CD4-positive, alpha-beta T cell treated with Interleukin-4 for 1 hour (primary cell): Measurements from ENCODE around the gene ZIC1.

Experiments
- DNase-seq, 2 donors: peaks; one replicate each; pipeline ENCODE4 v3.0.0-alpha.2; 2020 to 2022

ZIC1 gene

DNA sequence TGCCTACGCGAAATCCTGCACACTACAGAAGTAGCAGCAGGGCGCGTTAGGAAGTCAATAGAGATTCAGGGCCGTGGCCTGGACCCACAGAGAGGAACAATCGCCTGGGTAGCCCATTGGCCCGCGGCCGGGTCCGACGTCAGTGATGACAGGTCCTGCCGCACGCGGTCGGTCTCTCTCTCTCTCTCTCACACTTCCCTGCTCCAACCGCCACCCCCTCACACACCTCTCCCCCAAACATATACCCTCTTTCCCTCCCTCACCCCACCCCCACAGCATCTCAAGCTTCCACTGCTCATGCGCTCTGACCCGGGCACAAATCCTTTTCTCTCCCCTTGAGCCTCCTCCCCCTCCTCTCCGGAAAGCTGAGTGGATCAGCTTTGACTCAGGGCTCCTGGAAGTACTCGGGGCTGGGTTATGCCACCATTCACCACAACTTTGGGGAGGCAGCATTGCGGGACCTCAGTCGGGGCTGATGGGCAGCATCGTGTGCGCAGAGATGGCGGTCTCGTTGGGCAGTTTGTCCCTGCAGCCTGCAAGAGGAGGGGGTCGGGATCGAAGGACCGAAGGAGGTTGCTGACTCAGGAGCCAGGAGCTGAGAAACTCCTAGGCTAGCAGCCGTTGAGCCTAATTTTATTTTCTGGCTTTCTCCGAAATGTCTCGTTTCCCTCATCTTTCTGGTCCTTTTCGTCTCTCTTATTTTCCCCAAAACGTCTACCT is 11.8 kb upstream of the ZIC1 start:
- no peak for DNase-seq

DNA sequence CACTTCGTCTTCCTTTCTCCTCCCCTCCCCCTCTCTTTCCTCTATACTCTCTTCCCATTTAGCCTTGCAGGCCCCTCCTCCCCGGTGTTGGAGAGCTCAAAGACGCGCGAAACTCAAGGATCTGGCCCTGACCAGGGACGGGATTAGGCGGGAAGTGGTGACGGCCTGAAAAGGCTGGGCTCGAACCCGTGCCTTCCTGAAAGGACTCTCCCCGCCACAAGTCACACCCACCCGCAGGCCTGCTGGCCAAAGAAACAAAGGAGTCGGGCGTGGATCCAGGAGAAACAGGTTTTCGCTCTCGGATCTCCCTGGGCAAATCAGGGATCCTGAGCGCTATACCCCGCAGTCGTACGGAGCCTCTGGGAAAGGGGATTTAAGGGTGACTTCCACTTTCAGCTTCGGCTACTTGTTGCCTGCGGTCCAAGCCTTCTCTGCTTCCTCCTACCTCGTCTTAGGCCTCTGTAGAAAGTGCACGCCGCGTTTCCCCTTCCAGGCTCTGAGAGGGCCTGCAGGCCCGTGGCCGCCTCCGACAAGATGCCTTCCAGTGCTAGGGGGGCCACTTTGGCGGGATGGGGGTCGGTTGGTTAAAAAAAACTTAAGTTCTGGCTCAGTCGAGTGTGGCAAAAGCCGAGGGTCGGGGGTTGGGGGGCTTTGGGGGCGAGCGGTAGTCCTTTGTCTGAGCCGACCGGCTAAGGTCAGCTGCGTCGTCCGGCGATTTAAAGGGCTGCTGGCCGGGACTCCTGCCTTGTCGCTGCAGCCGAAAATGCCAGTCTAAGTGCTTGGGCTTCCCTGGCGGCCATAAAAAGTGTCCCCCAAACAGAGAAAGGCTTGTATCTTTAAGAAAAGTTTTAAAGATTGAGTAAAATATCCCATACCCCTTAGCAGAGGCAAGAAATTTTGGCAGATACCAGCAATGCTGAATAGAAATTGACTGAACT is 11.0 kb upstream of the ZIC1 start:
- DNase-seq = no peak

DNA sequence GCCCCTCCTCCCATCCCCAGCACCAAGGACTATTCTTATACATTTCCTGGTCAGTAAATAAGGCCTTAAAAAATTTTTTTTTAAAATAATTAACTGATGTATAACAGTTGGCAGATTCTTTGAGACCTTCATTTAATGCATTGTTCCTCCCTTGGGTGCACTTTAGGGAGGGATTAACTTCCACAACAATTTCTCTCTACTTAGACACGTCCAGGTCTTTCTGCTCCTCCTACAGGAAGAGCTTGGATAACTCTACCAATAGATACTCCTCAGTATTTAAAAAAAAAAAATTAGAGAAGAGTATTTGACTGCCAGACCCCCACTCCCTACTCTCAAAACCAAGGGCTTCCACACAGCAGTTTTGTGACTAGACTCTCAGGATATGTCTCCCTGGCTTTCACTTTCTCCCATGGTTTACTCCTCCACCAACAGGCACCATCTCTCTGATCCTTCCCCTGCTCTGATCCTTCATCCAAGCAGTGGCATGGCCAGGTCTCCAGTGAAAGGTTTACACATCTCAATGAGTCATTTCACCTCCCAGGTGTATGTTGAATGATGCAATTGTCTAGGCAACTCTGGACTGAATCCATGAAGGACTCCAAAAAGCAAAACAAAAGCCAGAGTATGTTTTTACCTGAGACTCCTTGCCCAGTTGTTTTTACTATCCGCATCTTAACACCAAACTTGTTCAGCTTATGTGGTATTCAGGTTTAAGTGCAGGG is 10.2 kb upstream of the ZIC1 start:
- no peak for DNase-seq

DNA sequence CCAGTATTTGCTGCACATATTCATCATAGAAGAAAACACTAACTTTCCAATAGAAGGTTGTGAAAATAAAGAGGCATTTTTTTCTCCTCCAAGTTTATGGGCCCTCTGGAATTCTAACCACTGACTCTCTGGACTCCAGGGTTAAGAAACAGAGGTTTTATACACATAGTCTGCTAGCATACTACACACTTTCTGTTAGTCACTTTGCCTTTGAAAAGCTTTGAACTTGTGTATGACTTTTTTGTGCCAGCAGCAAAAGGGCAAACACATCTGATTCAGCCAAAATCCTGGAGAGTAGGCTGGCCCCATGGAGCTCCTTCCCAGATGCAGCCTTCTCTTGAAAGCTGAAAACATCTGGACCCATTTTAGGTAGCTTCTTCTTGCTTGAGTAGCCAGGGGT is 9.1 kb upstream of the ZIC1 start:
- no peak for DNase-seq

DNA sequence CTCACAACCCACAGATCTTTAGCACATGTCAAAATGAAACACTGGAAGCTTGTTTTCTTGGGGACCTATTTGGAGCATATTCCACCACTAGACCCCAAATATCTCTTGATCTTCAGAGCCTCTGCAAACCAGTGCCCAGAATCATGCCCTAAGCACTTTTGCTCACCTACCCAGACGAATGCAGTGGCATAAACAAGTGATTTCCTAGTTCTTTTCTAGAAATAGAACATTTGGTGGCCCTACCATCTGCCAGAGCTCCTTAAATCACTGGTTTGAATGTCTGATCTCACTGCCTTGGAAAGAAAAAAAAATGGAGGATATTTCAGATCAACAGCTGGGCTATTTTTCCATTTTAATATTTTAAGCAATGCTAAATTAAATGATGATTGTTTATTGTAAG is 8.2 kb upstream of the ZIC1 start:
- DNase-seq = no peak

DNA sequence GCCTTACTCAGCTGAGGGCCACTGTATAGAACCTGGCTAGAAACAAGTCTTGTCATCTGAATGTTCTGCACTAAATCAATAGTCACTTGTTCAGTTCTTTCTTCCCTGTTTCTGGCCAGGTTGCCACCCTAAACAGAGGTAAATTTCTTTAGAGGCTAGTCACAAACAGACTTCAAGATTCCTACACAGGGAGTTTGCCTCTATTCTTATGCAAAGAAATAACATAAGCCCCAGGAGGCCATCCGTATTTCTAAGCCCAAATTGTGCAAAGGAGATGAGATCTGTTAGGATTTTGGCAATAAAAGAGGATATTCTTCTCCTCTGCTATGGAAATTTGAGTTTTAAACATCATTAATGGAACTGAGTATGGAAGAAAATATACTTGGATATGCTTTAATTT is 7.7 kb upstream of the ZIC1 start:
- no peak for DNase-seq

DNA sequence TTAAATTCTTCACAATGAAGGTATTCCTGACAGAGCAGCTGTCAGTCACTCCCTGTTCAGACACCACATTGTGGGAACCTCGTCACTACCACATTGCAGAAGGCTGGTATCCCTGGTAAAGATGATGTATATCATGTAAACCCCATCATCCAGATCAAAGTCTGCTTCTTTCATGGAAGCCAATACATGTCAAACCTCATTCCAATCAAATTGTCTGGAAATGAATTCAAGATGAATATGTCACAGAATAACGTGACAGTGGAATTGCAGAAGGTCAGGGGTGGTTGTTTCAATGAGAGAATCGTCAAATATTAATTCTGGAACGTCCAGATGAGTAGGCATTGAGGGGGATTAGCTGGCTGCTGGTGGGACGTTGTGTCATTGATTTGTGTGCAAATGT is 7.0 kb upstream of the ZIC1 start:
- no peak for DNase-seq

DNA sequence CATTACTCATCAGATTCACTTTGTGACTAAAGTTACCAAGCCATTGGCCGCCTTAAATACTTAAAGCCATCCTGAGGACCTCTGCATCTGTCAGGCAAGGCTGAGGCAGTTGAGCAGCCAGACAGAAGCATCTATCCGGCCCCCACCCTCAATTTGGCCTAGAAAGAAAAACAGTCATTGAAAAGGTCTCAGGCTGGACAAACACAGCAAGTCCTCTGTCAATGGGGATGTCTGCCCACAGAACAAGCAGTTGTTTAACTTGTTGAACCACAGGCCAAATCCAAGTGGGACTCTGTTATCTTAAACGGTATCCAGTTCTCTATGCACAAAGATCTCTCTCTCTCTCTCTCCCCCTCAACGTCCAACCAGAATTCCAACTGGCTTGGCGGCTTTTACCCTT is 5.7 kb upstream of the ZIC1 start:
- no peak for DNase-seq

DNA sequence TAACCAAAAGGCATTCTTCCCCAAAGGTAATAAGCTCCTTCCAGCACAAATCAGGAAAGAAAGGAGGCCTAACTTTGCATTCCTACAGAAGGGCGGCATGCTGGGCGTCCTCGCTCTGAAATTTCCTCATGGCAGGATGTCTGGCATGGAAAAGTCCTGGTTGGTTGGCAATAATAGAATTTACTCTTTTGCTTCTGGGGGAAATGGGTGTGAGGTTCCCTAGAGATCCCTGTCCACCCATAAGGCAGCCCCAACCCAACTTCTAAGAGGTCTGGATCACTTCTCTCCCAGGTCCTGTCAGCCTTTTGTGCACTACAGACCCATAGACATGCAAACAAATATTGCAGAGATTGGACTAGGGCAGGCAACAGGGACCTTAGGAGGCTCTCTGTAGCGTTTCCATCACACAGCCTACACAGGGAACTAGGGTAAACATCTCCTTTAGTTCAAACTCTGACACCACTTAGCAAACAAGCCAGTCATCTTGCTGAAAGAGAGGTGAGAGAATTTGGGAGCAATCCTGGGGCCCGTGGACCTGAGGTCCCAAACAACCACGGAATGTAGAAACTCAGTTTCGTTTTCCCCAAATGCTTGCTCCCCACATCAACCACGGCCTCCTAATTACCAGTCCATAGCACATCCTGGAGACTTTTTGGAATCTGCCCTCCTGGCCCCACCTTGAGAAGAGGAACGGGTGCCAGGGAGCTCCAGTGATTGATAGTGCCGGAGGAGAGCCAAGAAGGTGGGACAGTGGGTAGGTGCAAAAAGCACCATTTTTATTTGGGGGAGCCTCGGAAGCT is 5.0 kb upstream of the ZIC1 start:
- no peak for DNase-seq

DNA sequence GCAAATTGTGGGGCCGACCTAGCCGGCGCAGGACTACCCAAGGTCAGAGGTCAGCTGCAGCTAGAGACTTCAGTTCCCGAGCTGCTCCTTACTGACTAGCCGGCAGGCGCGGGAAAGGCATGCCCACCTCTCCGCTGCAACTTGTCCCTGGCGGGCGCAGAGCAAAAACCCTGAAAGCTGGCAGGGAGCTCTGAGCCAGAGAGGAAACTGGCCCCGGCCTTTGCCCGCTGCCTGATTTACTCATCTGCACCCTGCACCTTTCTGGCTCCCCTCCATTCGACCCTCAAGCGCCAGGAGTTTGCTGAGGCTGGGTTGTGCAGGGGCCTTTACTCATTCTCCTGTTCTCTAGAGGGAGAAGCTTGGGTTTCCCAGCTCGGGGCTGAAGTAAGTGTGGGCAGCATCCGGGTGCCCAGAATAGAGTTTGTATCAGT is 4.3 kb upstream of the ZIC1 start:
- DNase-seq = no peak

DNA sequence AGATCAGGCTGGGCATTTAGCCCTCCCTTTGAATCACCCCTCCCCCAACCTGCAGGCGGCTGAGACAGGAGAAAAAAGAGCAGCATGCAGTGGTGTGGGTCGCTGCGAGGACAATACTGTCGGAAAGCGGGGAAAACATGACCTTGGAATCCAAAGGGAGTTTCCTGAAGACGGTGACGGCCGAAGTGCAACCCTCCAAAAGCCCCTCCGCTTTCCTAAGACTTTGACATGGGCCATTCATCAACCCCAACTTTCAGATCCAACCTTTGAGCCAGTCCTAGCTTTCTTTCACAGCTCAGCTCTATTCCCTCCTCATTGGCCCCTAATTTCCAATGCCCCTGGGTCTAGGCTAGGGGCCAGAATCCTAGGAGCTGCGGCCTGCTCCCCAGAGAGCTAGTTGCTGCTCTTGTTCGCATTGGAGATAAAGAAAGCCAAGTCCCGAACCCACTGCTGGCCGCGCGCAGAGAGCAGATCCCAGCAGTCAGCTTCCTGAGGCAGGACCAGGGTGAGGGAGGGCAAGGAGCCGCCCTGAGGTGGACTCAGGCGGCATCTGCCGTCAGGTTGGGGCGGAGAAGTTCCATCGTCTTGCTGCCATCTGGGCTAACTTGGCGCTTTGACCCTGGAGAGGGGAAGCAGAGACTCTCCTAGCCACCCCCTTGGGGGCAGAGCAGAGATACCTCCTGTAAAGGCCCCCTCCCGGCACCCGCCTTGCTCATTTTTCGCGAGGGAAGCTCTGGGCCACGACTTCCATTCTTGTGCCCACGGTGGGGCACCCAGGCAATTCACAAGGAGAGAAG is 3.7 kb upstream of the ZIC1 start:
- no peak for DNase-seq

DNA sequence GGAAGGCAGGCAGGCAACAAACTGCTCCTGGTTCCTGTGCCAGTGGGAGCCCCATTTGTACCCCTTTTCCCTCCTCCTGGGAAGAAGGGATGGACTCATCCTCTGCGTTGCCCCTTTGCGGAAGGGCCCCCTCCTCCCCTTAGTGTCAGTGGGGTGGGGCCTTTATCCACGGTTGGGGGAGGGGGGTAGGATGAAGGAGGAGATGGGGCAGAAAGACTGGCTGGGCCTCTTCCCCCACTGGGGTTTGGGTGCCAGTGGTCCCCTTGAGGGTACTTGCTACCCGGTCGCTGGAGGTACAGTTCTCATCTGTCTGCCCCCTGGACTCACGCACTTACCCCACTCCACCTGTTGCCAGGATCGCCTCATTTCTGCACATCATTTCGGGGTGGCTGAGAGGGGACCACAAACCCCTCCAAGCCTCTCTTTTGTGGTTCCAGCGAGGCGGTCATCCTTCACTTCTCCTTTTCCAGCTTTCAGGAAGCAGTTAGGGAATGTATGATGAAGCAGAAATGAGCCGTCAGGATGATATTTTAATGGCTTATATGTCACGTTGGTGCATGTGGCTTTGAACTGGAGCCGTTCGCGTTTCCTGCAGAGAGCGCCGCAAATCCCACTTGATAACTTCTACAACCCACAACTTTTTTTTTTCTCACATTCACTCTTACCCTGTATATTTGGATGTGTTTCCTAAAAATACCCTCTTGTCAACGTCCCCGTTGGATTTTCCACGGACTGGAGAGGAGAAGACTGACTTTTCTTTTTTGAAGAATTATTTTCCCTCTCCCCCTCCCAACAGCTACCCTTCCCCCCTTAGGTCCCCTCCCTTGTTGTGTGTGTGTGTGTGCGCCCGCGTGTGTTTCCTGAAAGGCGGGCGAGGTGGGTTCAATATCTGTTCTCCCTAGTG is 2.9 kb upstream of the ZIC1 start, which contains the start of gene ZIC4:
ZIC4 (minus strand) TSS at position 516 of the 904 bp plus-strand sequence. CDS start 3,746 bp downstream, outside the sequence.
- no peak for DNase-seq

DNA sequence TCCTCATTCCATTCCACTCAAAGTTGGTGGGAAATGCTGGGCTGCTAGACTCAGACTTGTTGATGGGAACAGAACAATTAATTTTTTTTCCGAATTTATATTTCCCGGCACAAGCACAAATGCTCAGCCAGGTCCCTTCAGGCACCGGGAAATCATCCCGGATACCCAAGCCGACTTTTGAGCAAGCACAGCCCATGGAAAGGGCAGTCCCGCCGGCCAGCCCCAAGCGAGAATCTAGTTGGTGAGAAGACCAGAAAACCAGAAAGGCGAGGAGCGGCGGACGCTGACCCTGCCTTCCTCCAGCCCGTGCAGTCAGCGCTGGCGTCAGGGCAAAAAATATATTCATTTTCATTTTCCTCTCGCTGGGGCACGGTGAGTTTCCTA is 2.1 kb upstream of the ZIC1 start:
- DNase-seq = no peak

DNA sequence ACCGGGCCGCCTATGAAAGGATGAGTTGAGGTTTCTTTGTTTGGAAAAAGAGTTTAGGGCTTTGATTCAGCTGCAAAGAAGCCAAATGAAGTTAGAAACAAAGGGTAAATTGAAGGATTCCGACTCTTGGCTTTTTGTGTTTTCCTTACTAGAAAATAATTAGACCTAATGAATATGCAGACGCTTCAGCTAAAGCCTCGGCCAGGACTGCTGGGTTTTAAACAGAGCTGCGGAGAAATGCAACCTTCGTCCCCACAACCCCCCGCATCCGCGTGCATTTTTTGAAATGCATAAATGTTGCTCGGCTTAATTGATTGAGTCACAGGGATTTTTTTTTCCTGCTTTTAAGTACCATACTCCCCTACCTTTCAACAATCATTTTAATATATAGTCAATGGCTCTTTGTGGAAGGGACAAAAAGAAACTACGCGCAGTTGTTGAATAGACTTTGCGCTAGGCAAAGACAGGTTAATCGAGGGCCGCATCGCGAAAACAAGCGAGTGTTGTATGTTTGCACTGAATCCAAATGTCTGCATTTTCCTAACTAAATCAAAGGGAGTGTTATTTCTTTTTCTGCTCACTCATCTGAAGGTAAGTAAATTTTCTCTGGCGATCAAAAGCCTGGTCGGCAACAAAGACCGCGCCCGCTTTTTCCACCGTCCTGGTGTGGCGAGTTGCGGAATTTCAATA is 1.5 kb upstream of the ZIC1 start:
- DNase-seq = no peak

DNA sequence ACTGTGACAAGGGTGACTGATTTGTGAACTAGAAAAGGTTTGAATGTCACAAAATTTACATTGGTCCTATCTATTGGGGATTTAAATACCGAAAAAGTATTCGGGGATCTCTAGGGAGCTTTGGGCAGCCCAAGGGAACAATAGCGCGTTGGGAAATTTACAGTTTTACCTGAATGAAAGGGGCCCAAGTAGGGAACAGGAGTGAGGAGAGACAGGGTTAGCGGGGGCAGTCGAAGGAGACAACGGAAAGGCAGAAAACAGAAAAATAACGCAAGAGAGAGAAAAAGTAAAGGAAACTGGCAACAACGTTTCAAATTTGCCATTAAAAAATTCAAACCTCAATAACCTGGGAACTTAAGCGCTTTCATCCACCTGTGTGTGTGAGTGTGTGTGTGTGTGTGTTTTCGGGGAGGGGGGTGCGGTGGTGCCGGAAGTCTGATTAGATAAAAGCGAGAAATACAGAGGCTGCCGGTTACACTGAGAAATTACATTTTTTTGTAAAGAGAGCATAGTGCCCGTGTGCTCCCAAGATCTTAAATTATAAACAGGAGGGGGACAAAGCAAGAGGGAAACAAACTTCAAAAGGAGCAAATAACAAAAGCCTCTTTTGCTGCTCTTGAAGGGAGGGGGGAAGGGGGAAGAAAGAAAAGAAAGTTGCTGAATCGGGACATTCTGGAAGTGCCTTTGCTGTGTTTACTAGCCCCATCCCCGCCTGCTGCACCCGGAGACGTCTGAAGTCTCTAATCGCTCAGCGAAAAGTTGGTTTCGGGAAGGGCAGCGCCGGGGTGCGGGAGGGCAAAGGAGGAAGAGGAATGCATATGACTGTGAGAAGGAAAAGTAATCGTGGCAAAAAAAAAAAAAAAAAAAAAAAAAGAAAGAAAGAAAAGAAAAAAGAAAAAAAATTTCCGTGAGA is 721 bp upstream of the ZIC1 start:
- DNase-seq = no peak

DNA sequence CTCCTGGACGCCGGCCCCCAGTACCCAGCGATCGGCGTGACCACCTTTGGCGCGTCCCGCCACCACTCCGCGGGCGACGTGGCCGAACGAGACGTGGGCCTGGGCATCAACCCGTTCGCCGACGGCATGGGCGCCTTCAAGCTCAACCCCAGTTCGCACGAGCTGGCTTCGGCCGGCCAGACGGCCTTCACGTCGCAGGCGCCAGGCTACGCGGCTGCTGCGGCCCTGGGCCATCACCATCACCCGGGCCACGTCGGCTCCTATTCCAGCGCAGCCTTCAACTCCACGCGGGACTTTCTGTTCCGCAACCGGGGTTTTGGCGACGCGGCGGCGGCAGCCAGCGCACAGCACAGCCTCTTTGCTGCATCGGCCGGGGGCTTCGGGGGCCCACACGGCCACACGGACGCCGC is 956 bp downstream of the ZIC1 start:
- DNase-seq = no peak

DNA sequence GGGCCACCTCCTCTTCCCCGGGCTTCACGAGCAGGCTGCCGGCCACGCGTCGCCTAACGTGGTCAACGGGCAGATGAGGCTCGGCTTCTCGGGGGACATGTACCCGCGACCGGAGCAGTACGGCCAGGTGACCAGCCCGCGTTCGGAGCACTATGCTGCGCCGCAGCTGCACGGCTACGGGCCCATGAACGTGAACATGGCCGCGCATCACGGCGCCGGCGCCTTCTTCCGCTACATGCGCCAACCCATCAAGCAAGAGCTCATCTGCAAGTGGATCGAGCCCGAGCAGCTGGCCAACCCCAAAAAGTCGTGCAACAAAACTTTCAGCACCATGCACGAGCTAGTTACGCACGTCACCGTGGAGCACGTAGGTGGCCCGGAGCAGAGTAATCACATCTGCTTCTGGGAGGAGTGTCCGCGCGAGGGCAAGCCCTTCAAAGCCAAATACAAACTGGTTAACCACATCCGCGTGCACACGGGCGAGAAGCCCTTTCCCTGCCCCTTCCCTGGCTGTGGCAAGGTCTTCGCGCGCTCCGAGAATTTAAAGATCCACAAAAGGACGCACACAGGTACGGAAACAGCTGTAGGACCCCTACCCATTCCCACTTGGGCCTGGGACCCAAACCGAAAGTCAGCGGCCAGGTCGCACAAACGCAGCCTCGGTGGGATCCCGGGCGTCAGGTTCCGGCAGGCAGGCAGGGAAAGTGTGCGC is 1.5 kb downstream of the ZIC1 start:
- no peak for DNase-seq

DNA sequence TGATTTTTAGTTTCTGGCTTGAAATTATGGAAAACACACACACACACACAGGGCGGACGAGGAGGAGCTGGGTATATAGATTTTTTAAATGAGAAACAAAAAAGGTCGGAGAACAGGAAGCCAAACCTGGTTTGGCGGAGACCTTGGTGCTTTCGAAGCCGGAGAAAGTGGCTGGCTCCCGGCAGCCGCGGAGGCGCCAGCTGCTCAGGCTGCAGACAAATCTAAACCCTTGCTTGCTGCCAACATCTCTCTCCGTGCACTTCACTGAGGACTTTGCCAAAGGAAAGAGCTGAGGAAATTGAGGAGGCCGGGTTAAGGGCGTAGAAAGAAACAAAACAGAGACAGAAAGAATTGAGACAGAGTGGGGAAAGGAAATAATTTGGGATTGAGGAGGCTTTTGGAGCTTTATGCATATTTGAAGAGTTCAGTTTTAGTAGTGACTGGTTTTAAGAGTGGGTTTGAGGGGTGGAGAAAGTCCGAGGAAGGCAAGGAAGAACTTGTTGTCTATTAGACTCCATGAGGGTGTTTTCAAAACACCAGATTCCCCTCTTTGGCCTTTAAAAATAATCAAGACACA is 2.2 kb downstream of the ZIC1 start:
- DNase-seq = no peak
